Suppressor macrophage treated with lipopolysaccharide for 1 hour (primary cell): ENCODE measurements around the gene B4GALT4.
A peak's percentile ranks its signal among the peaks of the same experiment; 100 is the strongest.
"Not testable (repeated sequence)": the region's sequence is repeated elsewhere in the genome, so short reads cannot be mapped to it uniquely, and the experiment has no call there.

Experiments used
- DNase-seq, 3 donors: peaks; one replicate each; pipeline ENCODE4 v3.0.0-alpha.2; 2020 to 2022

Gene B4GALT4, protein sequence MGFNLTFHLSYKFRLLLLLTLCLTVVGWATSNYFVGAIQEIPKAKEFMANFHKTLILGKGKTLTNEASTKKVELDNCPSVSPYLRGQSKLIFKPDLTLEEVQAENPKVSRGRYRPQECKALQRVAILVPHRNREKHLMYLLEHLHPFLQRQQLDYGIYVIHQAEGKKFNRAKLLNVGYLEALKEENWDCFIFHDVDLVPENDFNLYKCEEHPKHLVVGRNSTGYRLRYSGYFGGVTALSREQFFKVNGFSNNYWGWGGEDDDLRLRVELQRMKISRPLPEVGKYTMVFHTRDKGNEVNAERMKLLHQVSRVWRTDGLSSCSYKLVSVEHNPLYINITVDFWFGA

GRCh38 chr3:119240591-119241434, at the start of gene B4GALT4:
B4GALT4 (minus strand) TSS chr3:119240878; CDS start chr3:119230099, 10,779 bp downstream.
- DNase-seq: peak; percentile 88 to 94 (median 91)

- peak; percentile 60 to 64 (median 61) for DNase-seq
Observed at GRCh38 chr3:119289404-119289770, 48.7 kb upstream of the B4GALT4 start.

DNA sequence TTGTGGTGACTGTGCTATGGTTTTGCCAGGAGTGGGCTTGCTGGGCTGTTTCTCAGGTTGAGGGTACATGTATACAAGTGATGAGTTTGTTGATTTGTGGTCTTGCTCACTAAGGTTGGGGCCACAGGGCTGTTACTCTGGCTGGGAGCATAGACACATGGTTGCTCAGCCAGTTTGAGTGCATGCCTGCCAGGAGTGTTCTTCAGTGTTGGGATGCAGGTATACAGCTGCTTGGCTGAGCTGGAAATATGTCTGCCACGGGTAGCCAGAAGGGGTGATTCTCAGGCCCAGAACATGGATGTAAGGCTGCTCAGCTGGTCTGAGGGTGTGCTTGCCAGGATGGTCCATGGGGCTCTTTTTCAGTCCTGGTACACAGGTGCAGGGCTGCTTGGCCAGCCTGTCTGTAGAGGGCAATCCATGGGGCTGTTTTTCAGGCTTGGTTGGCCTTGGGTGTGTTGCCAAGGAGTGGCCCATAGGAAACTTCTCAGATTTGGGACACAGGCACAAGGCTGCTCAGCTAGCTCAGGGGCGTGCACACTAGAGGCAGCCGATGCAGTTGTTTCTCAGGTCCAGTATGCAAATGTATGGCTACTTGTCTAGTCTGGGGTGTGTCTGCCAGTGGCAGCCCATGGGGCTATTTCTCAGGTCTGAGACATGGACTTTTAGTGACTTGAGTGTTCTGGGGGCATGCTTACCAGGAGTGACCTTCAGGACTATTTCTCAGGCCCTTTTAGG, 48.2 kb upstream of the B4GALT4 start:
- DNase-seq: no peak

DNA sequence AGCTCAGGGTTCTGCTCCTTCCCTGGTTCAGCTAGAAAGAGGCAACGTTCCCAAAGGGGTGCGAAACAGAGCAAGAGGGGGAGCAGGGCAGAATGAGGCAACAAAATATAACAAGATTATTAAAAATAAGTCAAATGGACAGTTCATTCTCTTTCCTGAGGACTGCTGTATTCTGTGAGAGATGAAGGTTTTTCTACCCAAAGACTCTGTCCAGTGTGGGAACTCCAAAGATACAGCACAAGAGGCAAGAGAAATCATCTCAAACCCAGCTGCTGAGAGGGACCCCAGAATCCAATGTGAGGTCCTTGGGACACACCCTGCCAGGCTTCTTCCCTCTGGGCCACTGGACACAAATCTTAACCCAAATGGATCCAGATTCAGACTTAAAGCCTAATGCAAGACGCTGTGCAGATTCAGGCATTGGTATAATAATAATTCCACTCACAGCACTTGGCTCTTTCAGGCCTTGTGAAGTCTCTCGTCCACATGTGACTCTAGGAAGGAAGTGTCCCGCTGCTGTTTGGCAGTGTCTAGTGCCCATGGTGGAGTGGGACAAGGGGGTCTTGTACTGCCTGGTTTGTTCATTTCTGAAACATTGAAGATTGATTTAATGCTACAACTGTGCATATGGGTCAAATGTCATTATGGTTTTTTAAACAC, 39.0 kb upstream of the B4GALT4 start:
- no peak for DNase-seq

GRCh38 chr3:119279101-119279554, 38.5 kb upstream of the B4GALT4 start:
- no peak for DNase-seq

GRCh38 chr3:119276680-119277079, 36.0 kb upstream of the B4GALT4 start:
- DNase-seq: no peak

- not testable (repeated sequence) for DNase-seq
Observed at GRCh38 chr3:119270212-119270611, 29.5 kb upstream of the B4GALT4 start.

DNA sequence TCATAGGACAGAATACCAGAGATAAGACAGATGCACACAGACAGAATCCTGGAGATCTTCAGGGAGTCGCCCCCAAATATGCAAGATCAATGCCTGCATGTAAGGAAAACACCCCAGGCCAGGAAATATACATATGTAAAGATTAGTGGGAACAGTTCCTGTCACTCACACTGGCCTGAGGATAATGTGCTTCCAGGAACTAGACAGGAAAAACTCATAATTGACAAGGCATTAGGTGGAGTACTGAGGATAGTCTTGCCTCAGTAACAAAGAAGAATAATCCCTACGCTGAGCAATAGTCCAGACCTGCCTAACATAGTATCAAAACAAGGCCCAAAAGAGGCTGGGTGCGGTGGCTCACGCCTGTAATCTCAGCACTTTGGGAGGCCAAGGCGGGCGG, 20.4 kb upstream of the B4GALT4 start:
- DNase-seq: no peak

- DNase-seq: no peak
Observed at GRCh38 chr3:119259821-119260220, 19.1 kb upstream of the B4GALT4 start.

- DNase-seq: peak; percentile 58 to 70 (median 70)
Observed at GRCh38 chr3:119258915-119259314, 18.2 kb upstream of the B4GALT4 start.

- peak; percentile 6 to 23 (median 7) for DNase-seq
Observed at GRCh38 chr3:119257654-119258410, 17.2 kb upstream of the B4GALT4 start.

DNA sequence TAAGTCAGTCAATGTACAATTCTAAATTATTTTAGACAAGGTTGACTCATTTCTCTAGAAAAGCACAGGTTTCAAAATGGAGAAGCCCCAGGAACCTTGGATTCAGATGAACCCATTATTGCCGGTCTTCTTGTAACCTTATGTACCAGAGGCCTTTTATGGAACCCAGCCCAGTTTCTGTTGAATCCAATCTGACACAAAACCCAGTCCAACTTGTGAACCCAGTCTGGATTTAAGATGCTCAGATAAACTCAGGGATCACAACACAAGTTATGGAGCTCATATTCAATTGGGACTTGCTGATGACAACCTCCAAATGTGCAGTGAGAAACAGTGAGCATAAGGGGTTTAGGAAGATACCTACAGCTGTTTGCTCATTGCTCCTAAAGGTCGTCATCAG, 16.4 kb upstream of the B4GALT4 start:
- DNase-seq: no peak

DNA sequence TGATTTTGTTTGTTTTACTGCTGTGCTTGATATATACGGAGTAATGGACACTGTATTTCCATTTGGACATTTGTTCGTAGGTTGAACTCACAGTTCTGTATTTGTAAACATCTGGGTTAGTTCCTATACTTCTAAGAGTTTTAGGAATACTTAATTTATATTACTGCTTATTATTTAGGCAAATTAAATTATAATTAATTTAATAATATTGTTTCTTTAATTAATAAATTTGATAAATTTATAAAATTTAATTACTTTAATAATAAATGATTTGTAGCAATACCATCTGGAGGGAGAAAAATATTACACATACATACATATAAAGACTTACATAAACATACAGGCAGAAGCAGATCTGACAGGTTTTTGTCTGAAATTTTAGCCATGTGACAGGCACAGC, 14.5 kb upstream of the B4GALT4 start:
- DNase-seq: no peak

DNA sequence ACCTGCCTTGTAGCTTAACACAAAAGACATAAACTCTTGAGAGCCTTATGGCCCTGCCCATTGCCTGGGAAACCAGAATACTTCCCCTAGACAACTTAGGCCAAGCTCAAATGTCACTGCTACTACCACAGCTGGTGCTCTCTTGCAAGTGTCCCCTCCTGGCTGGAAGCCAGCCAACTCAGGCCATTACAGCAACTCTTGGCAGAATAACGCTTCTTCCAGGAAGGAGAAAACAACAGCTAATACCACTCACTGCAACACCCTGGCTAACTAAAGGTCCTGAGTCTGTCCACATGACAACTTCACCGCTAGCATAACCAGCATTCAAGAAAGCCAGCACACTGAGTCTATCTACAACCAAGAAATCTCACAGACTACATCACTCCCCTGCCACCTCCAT, 5.1 kb upstream of the B4GALT4 start:
- no peak for DNase-seq

GRCh38 chr3:119243712-119244111, 3.0 kb upstream of the B4GALT4 start:
- DNase-seq: no peak

DNA sequence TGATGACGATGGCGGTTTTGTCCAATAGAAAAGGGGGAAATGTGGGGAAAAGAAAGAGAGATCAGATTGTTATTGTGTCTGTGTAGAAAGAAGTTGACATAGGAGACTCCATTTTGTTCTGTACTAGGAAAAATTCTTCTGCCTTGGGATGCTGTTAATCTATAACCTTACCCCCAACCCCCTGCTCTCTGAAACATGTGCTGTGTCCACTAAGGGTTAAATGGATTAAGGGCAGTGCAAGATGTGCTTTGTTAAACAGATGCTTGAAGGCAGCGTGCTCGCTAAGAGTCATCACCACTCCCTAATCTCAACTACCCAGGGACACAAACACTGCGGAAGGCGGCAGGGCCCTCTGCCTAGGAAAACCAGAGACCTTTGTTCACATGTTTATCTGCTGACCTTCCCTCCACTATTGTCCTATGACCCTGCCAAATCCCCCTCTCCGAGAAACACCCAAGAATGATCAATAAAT, 2.4 kb upstream of the B4GALT4 start:
- not testable (repeated sequence) for DNase-seq

GRCh38 chr3:119242387-119243057, 1.8 kb upstream of the B4GALT4 start:
- not testable (repeated sequence) for DNase-seq

DNA sequence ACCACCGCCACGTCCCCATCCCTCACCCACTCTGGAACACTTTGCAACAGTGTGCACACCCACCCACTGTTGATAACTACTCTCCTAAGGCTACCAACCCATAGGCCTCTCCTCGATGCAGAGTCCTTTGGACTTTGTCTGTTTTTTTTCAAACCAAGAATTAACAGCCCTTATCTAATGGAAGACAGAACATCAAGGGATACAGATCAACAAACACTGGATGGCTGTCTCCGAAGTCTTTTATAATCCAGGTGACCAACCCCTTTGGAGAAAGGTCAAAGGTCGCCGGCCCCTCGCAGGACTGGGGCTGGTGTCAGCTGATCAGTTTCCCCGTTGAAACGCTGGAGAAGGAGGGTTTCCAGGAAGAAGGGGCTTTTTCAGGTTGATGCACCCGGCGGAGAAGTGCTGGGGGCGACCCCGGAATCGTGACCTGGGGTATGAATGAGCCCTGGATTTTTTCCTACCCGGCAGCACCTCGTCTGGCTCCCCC, 532 bp downstream of the B4GALT4 start:
- peak in 2 of 3 donors; percentile 7 to 51 for DNase-seq

DNA sequence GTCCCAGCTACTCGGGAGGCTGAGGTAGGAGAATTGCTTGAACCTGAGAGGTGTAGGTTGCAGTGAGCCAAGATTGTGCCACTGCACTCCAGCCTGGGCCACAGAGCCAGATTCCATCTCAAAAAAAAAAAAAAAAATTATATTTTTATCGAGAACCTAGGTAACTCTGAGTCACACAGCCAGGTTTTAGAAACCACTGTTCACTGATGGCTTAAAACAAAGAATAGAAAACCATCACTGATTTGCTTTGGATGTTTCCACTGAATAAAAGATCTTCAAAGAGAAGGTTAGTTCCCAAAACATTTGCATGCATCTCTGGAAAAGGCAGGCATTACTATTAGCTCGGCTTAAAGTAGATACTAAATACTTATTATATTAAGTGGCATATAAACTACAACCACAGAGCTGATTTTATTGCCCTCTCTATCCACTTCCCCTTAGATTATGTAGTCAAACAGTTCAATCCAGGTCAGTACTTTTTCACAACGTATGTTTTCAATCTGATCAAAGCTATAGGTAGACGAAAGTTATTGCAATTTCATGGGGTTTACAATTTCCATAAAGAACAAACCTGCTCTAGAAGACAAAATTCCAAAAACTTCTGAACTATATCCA, 1.4 kb downstream of the B4GALT4 start:
- peak in 2 of 3 donors; percentile 13 to 24 for DNase-seq

- DNase-seq: peak in 2 of 3 donors; percentile 17 to 22
Observed at GRCh38 chr3:119238363-119238762, 2.3 kb downstream of the B4GALT4 start.
